CD14-positive monocyte (primary cell): ENCODE data around the gene CNTN1. TPM values are rescaled to one million over a fixed set of nuclear protein-coding genes. Genes with fewer than 3 reads are reported as not detected.

Source experiments
- DNase-seq, 3 donors: peaks; one replicate each; pipeline ENCODE4 v3.0.0-alpha.2; 2011 to 2022
- H2AFZ ChIP-seq: 2 replicates; pipeline ENCODE4 v1.6.0; 2012; ENCODE audit warnings: mild to moderate bottlenecking, low read depth, low read length, inconsistent platforms; ENCODE audit not compliant: insufficient read depth, poor library complexity, severe bottlenecking
- H3K27ac ChIP-seq, 2 donors: 1 replicate in 1 of 2; 2 replicates in 1 of 2; pipeline ENCODE4 v1.5.1; 2012 to 2013; ENCODE audit warnings: low read length in 2 of 2, control low read depth in 1 of 2, inconsistent platforms in 1 of 2, low read depth in 1 of 2, mild to moderate bottlenecking in 1 of 2
- H3K27me3 ChIP-seq, 2 donors: one replicate each; pipeline versions ENCODE4 v1.6.0 to v1.6.1; 2011 to 2013; ENCODE audit warnings: low read length in 2 of 2; ENCODE audit not compliant: control insufficient read depth in 2 of 2, insufficient read depth in 2 of 2
- H3K36me3 ChIP-seq, 2 donors: replicated peaks in 1 of 2; 1 replicate in 1 of 2; 2 replicates in 1 of 2; pipeline versions ENCODE4 v1.5.1 to v1.6.1; 2012 to 2013; ENCODE audit warnings: low read length in 2 of 2, control low read depth in 1 of 2, inconsistent platforms in 1 of 2, mild to moderate bottlenecking in 1 of 2; ENCODE audit not compliant: insufficient read depth in 2 of 2, control insufficient read depth in 1 of 2
- H3K4me1 ChIP-seq, 2 donors: 1 replicate in 1 of 2; 2 replicates in 1 of 2; pipeline versions ENCODE4 v1.5.1 to v1.6.1; 2012 to 2013; ENCODE audit warnings: low read length in 2 of 2, control low read depth in 1 of 2, inconsistent platforms in 1 of 2, mild to moderate bottlenecking in 1 of 2, moderate library complexity in 1 of 2; ENCODE audit not compliant: insufficient read depth in 2 of 2, control insufficient read depth in 1 of 2
- H3K4me2 ChIP-seq: replicated peaks from 2 replicates; pipeline ENCODE3; 2012; ENCODE audit warnings: low read length, moderate library complexity, mild to moderate bottlenecking; ENCODE audit not compliant: poor library complexity, severe bottlenecking; ENCODE audit errors: extremely low read depth
- H3K4me3 ChIP-seq, 3 experiments: fragments of 200-600 bp in 1 of 3; sonication (generic) in 1 of 3; replicated peaks in 1 of 3; 1 replicate in 2 of 3; 2 replicates in 1 of 3; pipeline ENCODE4 v1.5.1; 2011 to 2013; ENCODE audit warnings: low read length in 3 of 3, mild to moderate bottlenecking in 3 of 3, control low read depth in 2 of 3, low read depth in 2 of 3, inconsistent platforms in 1 of 3, moderate library complexity in 1 of 3
- H3K79me2 ChIP-seq: 2 replicates; pipeline ENCODE4 v1.6.0; 2012; ENCODE audit warnings: mild to moderate bottlenecking, control low read depth, inconsistent platforms, low read length, moderate library complexity; ENCODE audit not compliant: insufficient read depth
- H3K9ac ChIP-seq: 2 replicates; pipeline ENCODE4 v1.6.0; 2017; ENCODE audit warnings: low read length, mild to moderate bottlenecking; ENCODE audit not compliant: insufficient read depth, poor library complexity, severe bottlenecking
- H3K9me3 ChIP-seq, 2 donors: replicated peaks in 1 of 2; 1 replicate in 1 of 2; 2 replicates in 1 of 2; pipeline versions ENCODE4 v1.5.1 to v1.6.1; 2012 to 2013; ENCODE audit warnings: low read length in 2 of 2, control low read depth in 1 of 2; ENCODE audit not compliant: control insufficient read depth in 1 of 2, insufficient read depth in 1 of 2
- H4K20me1 ChIP-seq: 2 replicates; pipeline ENCODE4 v1.6.0; 2012; ENCODE audit warnings: mild to moderate bottlenecking, low read length, control low read depth, moderate library complexity; ENCODE audit not compliant: insufficient read depth
- H3K27ac Mint-ChIP-seq, 7 donors: one replicate each; pipeline ENCODE4 v1.8.0; 2020; ENCODE audit warnings: mild to moderate bottlenecking in 7 of 7, mixed read lengths in 7 of 7, moderate library complexity in 6 of 7, inconsistent platforms in 2 of 7
- H3K27me3 Mint-ChIP-seq, 3 donors: one replicate each; pipeline ENCODE4 v1.8.0; 2021 to 2022; ENCODE audit warnings: low read depth in 3 of 3, mild to moderate bottlenecking in 3 of 3, mixed read lengths in 3 of 3, moderate library complexity in 3 of 3, inconsistent platforms in 1 of 3
- H3K36me3 Mint-ChIP-seq, 2 donors: one replicate each; pipeline ENCODE4 v1.8.0; 2020; ENCODE audit warnings: mixed read lengths in 2 of 2, inconsistent platforms in 1 of 2, mild to moderate bottlenecking in 1 of 2
- H3K4me1 Mint-ChIP-seq: one replicate; pipeline ENCODE4 v1.8.0; 2020; ENCODE audit warnings: mild to moderate bottlenecking, mixed read lengths
- H3K4me3 Mint-ChIP-seq, 2 donors: one replicate each; pipeline ENCODE4 v1.8.0; 2020; ENCODE audit warnings: mild to moderate bottlenecking in 2 of 2, mixed read lengths in 2 of 2, moderate library complexity in 1 of 2
- H3K9me3 Mint-ChIP-seq, 7 donors: one replicate each; pipeline ENCODE4 v1.8.0; 2020 to 2022; ENCODE audit warnings: mixed read lengths in 7 of 7, mild to moderate bottlenecking in 6 of 7, moderate library complexity in 6 of 7, inconsistent platforms in 2 of 7
- CTCF ChIP-seq: fragments of 200-600 bp; IDR thresholded peaks from one replicate; pipeline ENCODE4 v1.8.0; 2022; ENCODE audit warnings: antibody characterized with exemption, mild to moderate bottlenecking
- WGBS: methylation state at CpG from one replicate; pipeline ENCODE4 v1.1.5; 2013; ENCODE audit warnings: missing lambda C conversion rate; ENCODE audit not compliant: insufficient coverage; 5-methylcytosine and 5-hydroxymethylcytosine counted together
- intact Hi-C, 2 donors: fragments of 100-400 bp; cut with micrococcal nuclease; formaldehyde crosslinking; loops; one replicate each; pipeline versions ENCODE4 v1.15.0 to v1.15.1; 2023
- polyA plus RNA-seq, 3 donors: library from polyadenylated mRNA; depleted of rRNA in 1 of 3; unstranded in 2 of 3; stranded (reverse) in 1 of 3; fragments of 300-500 nt in 2 of 3; fragments of >200 nt in 1 of 3; fragmentation: Illumina TruSeq in 2 of 3; gene quantifications; 1 replicate in 2 of 3; 2 replicates in 1 of 3; pipeline ENCODE4 v1.2.3, GENCODE V29; 2012 to 2021

The CNTN1 gene
- polyA plus RNA-seq, 3 donors = not detected

GRCh38 chr12:40672741-40673271 is 19.4 kb upstream of the CNTN1 start:
- Mint-ChIP-seq H3K4me1 (no peaks in the 10 kb centered on the region), H3K27me3 (no peaks in the 10 kb centered on the region), H3K4me3 (peak overlapping the region in 1 of 2 donors; percentile 42), H3K9me3 (peaks cover 0 to 5% (median 2%) of the 10 kb centered on the region in 7 donors), H3K27ac (no peak overlapping the region), H3K36me3 (no peaks in the 10 kb centered on the region)
- TF ChIP-seq CTCF = no peak
- 100% methylated on average over 1 of the region's 2 CpGs for WGBS
- H3K4me3 ChIP-seq = no peak overlapping the region
- H3K79me2 ChIP-seq = no peaks in the 10 kb centered on the region
- no peaks in the 10 kb centered on the region for H4K20me1 ChIP-seq
- H3K27me3 ChIP-seq = no peaks in the 10 kb centered on the region
- no peak overlapping the region for H3K4me2 ChIP-seq
- intact Hi-C loops = no loop called here
- H3K9ac ChIP-seq = no peak overlapping the region
- DNase-seq = no peak
- no peaks in the 10 kb centered on the region for H3K36me3 ChIP-seq
- H3K4me1 ChIP-seq = no peaks in the 10 kb centered on the region
- H2AFZ ChIP-seq = no peak overlapping the region
- no peak overlapping the region for H3K27ac ChIP-seq
- no peaks in the 10 kb centered on the region for H3K9me3 ChIP-seq

- no peak for TF ChIP-seq CTCF
- Histone ChIP-seq H3K9me3 (no peaks in the 10 kb centered on the region), H3K4me1 (no peaks in the 10 kb centered on the region), H4K20me1 (no peaks in the 10 kb centered on the region), H3K4me3 (no peak overlapping the region), H3K79me2 (no peaks in the 10 kb centered on the region), H3K27me3 (no peaks in the 10 kb centered on the region), H2AFZ (no peak overlapping the region), H3K9ac (no peak overlapping the region), H3K27ac (no peak overlapping the region), H3K36me3 (no peaks in the 10 kb centered on the region), H3K4me2 (no peak overlapping the region)
- no CpG with 5 or more reads among the region's 2 CpGs for WGBS
- Mint-ChIP-seq H3K27ac (no peak overlapping the region), H3K27me3 (peaks cover 0 to 2% (median 1%) of the 10 kb centered on the region in 3 donors), H3K4me1 (peaks cover 2% of the 10 kb centered on the region), H3K36me3 (no peaks in the 10 kb centered on the region), H3K4me3 (no peak overlapping the region), H3K9me3 (peaks cover 1 to 14% (median 3%) of the 10 kb centered on the region in 7 donors)
- intact Hi-C loops = no loop called here
- DNase-seq = no peak
These were observed 11.1 kb upstream of the CNTN1 start for GRCh38 chr12:40681148-40681547.
